WERI-Rb-1 (cell line): ENCODE results near the gene ADISSP.
A peak's percentile ranks its signal among the peaks of the same experiment; 100 is the strongest.

Experiments used
- DNase-seq: peaks from one replicate; pipeline ENCODE4 v3.0.0-alpha.2; 2020
- H3K27ac ChIP-seq: fragments of 250-450 bp; sonication (Bioruptor Pico); 2 replicates; pipeline ENCODE4 v1.5.1; 2020; ENCODE audit warnings: mild to moderate bottlenecking, moderate library complexity
- H3K27me3 ChIP-seq: fragments of 250-450 bp; sonication (Bioruptor Pico); 2 replicates; pipeline ENCODE4 v1.5.1; 2021; ENCODE audit warnings: mild to moderate bottlenecking, low read depth, moderate library complexity; ENCODE audit not compliant: insufficient read depth, severe bottlenecking
- H3K36me3 ChIP-seq: fragments of 250-450 bp; sonication (Bioruptor Pico); 2 replicates; pipeline ENCODE4 v1.5.1; 2020; ENCODE audit warnings: mild to moderate bottlenecking, moderate library complexity
- H3K4me3 ChIP-seq: 2 replicates; pipeline ENCODE4 v1.5.1; 2011; ENCODE audit warnings: low read depth, mild to moderate bottlenecking, control low read depth, low read length
- H3K9me3 ChIP-seq: fragments of 250-450 bp; sonication (Bioruptor Pico); 2 replicates; pipeline ENCODE4 v1.5.1; 2021; ENCODE audit warnings: mild to moderate bottlenecking, moderate library complexity; ENCODE audit not compliant: severe bottlenecking
- CTCF ChIP-seq: IDR thresholded peaks from 2 replicates; pipeline ENCODE4 v1.5.1; 2011; ENCODE audit warnings: low read depth, mild to moderate bottlenecking, control low read depth, inconsistent platforms, low read length

The ADISSP gene

GRCh38 chr20:3711484-3711941 lies 56.0 kb downstream of the ADISSP start:
- no peak for DNase-seq
- no peak for TF ChIP-seq CTCF
- no peaks in the 10 kb centered on the region for H3K36me3 ChIP-seq
- no peak overlapping the region for H3K4me3 ChIP-seq
- no peaks in the 10 kb centered on the region for H3K9me3 ChIP-seq
- no peak overlapping the region for H3K27ac ChIP-seq
- no peaks in the 10 kb centered on the region for H3K27me3 ChIP-seq

- Histone ChIP-seq H3K9me3 (no peaks in the 10 kb centered on the region), H3K27ac (no peak overlapping the region), H3K4me3 (no peak overlapping the region), H3K27me3 (no peaks in the 10 kb centered on the region), H3K36me3 (no peaks in the 10 kb centered on the region)
- TF ChIP-seq CTCF, result peak; percentile 90
- DNase-seq, result peak; percentile 76
These were observed 56.7 kb downstream of the ADISSP start for GRCh38 chr20:3710703-3711483.

GRCh38 chr20:3710011-3710466 lies 57.5 kb downstream of the ADISSP start:
- peak; percentile 43 for DNase-seq
- TF ChIP-seq CTCF, result peak; percentile 49
- Histone ChIP-seq H3K9me3 (no peaks in the 10 kb centered on the region), H3K27ac (no peak overlapping the region), H3K4me3 (no peak overlapping the region), H3K36me3 (no peaks in the 10 kb centered on the region), H3K27me3 (no peaks in the 10 kb centered on the region)

- Histone ChIP-seq H3K36me3 (no peaks in the 10 kb centered on the region), H3K27ac (no peak overlapping the region), H3K4me3 (no peak overlapping the region), H3K9me3 (no peaks in the 10 kb centered on the region), H3K27me3 (no peaks in the 10 kb centered on the region)
- no peak for TF ChIP-seq CTCF
- DNase-seq, result no peak
These were observed 60.0 kb downstream of the ADISSP start for GRCh38 chr20:3707508-3707899.

GRCh38 chr20:3706774-3707507 lies 60.6 kb downstream of the ADISSP start:
- DNase-seq, result no peak
- Histone ChIP-seq H3K4me3 (no peak overlapping the region), H3K27me3 (no peaks in the 10 kb centered on the region), H3K9me3 (no peaks in the 10 kb centered on the region), H3K36me3 (no peaks in the 10 kb centered on the region), H3K27ac (no peak overlapping the region)
- no peak for TF ChIP-seq CTCF
